Activated CD4-positive, alpha-beta T cell treated with anti-CD3 and anti-CD28 coated beads, Interleukin-2, amount 50 U/mL, for 24 hours (primary cell): ENCODE results near the gene ARID1B.
"Not testable (repeated sequence)": the region's sequence is repeated elsewhere in the genome, so short reads cannot be mapped to it uniquely, and the experiment has no call there.

Experiments
- DNase-seq, 2 donors: peaks; one replicate each; pipeline ENCODE4 v3.0.0-alpha.2; 2020; ENCODE audit warnings: low read depth in 1 of 2, low spot score in 1 of 2

The ARID1B gene

DNA sequence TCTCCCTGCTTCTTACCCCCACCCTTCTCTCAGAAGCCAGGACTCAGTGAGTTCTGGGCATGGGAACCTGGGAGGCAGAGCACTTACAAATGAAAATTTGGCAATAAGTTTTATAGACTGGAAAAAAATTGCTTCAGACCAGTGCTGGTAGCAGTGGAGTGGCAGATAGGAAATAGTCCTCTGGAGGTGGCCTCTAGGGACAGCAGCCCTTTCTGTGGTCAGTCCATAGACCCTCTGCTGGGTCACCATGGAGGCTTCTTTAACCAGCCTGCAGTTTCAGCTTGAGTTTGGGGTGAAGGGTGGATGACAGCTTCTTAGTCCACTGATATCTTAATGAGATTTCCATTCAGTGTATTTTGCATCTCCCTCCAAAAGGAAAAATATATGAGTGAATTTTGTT lies 179.1 kb downstream of the ARID1B start:
- no peak for DNase-seq

DNA sequence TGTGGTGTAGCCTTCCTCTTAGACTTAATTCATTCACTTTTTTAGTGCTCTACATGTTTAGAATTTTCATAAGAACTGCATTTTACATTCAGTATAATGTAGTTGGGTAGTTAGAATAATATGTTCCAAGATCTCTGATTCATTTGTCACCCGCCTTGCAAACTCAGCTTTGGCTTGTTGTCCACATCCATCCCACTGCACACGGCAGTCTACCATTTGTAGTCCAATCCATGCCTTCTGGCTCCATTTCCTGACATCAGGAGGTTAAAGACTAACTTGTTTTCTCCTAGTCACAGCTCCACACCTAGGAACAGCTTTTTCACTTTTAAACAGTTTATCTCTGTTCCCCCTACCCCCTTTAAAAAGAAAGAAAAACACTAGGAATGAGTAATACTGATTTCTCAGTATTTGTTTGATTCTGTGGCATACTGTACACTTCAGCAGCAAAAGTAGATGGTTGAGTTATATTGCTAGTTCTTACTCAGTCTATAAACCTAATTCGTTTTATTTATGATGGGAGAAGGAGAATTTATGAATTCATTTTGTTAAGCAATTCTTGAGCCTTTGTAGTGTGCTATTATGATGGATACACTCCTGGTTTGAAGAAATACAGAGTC lies 180.9 kb downstream of the ARID1B start:
- no peak for DNase-seq

DNA sequence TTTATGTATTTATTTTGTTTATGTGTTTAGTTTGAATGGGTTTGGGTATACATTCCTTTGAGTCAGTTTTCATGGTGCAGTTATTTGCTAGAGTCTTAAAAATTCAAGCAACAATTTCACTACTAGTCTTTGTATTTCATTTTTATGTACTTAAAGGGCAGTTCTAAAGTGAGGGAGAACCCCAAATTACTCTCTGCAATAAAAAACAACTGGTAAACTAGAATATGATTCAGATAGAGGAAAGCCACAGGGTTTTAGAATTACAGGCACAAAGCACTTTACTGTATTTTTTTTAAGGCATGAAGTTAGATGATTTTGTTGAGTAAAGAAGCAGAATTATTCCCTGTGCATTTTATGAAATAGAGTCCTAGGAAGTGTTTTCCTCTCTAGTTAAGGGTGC lies 183.3 kb downstream of the ARID1B start:
- DNase-seq: no peak

DNA sequence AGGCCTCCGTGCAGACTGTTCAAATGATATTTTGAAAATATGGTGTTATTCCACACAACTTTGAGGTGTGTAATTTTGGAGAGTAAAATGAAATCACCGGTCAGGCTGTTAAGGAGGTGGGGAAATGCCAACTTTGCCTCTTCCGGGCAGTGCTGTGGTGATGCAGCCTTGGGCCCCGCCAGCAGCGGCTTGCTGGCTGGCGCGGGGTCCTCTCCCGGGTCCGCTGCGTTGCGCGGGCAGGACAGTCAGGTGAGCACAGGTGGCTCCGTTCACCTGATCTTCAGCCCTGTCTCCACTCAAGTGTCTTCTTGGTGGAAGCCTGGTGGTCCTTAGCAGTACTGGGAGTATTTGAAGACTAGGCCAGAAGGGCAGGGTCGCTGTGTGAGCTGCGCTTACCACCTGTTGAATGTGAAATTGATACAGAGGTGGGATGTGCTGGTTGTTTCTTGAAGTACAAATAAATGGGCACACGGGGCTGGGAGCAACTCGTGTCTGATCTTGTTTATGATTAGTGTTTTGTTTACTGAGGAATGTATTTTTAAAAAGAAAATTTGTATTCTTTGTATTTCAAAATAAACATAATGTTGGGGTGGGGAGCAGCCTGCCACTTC lies 184.2 kb downstream of the ARID1B start:
- DNase-seq: no peak

DNA sequence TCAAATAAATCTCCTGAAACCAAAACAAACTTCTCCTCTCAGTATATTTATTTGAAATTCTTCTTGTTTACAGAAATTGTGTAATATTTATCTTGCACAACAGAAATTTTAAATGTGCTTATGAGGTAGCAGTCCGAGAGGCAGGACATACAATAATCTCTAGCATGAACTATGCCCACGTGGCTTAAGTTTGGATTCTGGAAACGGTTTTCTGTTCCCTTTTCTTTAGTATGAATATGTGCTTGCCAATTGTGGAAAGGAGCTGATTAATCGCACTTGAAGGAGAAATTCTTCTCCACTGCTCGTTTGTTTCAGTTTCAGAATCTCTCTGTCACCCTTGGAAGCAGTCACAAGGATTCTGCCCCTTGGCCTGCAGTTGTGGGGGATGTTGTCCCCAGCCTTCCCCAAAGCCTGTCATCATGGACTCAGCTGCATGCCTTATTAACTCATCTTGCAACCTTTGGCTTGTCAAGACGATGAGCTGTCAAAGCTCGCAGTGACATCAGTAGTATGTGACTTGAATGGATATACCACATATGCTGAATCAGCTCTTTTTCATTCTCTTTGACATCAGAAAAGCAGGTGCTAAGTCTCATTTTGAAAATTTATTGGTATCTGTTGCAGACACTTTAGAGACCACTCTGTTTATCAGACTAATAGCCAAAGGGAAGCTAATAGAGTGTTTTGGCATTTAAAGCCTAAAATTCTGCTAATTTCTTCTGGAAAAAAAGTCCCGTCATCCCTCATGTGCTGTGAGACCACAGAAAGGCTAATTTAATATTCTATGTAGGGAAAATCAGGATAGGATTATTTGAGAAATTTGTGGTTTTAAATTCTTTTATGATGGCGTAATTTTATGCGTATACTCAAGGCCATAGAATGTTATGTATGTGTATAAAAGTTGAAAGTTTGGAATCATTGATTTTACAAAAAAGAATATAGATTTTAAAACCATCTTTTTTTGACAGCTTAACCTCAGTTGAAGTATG lies 186.8 kb downstream of the ARID1B start:
- DNase-seq: peak in 1 of 2 donors; percentile 21

DNA sequence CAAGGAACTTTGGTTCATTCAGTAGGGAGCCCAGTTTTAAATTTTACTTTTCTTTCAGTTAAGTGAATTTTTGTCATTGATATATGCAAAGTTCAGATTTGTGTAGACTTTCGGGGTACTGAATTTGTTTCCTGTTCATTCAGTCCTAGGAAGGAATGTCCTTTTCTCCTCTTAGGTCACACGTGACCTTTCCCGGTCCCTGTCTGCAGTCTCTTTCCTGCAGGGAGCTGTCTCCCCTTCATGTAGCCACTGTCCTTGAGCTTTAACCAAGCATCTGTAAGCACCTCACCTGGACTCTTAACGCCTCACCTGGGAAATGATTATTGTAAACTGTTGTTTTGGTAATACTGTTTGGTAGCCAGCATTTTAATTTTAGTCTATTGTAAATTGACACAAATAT lies 190.7 kb downstream of the ARID1B start:
- no peak for DNase-seq

DNA sequence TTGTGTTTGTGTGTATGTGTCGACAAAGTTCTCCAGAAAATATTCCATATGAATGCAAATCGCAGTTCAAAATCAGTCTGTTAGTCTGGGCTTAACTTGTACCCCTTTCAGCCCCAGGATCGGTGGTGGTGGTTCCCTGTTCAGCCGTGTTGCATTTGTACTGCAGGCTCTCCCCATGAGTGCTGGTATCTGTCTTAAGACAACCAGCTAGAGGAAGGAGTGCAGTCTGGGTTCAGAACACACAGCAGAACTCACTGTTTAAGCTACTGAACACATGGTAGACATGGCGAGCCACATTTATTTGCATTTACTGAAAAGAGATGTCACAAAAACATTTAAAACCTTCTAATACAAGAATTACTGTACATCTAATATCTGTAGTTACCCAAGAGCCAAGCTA lies 192.1 kb downstream of the ARID1B start:
- DNase-seq: no peak

DNA sequence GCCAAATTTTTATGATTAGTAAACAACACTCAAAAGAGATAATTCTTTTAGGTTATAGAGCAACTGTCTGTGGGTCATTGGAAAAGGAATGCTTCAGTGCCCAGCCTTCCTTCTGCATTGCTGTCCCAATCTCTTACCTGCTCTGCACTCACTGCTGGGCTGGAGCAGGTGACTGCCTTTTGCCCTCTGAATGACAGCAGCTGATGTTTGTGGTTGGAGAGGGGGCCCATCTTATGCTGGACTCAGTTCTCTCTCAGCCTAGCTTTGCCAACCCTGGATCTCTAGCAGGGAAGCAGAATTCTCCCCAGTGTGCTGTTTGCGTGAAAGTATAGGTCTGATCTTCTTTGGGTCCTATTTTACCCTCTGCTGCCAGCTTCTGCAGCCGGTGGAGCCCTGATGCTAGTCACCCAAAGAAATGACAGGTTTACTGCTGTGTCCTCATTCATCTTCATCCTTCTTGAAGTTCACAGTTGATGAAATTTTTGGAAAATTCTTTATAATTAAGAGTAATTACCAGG lies 193.5 kb downstream of the ARID1B start:
- no peak for DNase-seq

DNA sequence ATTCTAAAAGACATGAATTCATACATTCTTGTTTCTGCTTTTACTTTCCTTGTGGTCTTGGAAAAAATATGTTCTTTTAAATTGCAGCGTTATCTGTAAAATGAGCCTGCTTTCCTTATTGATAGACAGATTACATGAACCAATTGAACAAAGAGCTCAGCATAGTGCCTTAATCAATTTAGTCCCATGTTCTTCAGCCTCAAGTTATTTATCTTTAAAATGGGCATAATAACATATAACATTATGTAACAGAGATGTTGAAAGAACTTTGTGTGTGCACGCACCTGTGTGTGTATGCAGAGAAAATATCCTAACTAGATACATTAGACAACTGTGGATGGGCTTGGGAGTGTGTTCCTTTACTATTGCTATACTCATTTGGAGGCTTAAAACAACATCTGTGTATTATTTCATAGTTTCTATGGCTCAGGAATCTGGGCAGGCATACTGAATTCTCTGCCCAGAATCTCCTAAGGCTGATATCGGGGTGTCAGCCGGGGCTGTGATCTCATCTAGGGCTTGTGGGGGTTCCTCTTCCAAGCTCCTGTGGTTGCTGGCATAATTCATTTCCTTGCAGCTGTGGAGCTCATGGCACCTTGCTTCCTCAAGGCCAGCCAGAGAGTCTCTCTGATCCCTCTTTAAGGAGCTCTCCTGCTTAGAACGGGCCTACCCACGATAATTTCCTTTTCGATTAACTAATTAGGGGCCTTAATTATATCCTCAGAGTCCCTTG lies 194.1 kb downstream of the ARID1B start:
- DNase-seq: no peak

DNA sequence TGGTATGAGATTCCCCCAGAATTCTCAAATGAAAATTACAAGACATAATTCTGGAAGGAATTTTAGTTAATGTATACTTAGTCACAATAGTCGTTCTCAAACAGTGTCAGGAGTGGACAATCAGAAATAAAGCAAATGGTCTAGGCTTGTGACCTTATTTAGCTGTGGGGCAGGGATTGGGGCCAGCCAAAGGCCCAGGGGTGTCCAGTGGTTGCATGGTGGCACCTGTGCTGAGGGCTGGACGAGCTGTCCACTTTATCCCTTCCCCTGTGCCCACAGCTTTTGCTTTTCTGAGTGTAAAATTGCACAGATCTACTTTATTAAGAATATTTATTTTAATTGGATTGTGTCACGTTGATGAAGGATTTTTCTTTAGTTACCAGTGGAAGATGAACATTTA lies 195.0 kb downstream of the ARID1B start:
- DNase-seq: no peak

DNA sequence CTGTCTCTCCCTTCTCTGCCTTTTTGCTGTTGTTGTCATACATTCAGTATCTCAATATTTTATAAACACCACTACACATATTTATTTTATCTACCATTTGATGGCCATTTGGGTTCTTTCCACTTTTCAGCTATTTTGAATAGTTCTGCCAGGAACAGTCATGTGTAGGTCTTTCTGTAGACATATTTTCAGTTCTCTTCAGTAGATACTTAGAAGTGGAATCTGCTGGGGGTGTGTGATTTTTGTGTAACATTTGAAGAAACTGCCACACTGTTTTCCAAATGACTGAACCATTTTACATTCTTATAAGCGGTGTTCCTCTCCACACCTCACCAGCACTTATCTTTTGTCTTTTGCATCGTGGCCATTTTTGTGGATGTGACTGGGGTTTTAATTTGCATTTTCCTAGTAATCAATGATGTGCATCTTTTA lies 197.7 kb downstream of the ARID1B start:
- DNase-seq: no peak

DNA sequence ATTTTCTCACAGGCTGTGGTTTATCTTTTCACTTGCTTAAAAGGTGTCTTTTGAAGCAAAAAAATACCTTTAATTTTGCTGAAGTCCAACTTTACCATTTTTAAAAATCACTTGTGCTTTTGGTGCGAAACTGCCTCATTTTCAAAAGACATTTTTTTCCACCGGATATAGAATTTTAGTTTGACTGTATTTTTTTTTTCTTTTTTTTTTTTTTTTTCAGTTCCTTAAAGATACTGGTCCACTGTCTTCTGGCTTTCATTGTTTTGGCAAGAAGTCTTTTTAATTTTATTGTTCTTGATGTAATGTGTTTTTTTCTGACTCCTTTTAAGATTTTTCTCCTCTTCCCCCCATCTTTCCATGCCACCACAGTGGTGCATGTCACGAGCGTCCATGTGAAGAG lies 198.2 kb downstream of the ARID1B start:
- no peak for DNase-seq

DNA sequence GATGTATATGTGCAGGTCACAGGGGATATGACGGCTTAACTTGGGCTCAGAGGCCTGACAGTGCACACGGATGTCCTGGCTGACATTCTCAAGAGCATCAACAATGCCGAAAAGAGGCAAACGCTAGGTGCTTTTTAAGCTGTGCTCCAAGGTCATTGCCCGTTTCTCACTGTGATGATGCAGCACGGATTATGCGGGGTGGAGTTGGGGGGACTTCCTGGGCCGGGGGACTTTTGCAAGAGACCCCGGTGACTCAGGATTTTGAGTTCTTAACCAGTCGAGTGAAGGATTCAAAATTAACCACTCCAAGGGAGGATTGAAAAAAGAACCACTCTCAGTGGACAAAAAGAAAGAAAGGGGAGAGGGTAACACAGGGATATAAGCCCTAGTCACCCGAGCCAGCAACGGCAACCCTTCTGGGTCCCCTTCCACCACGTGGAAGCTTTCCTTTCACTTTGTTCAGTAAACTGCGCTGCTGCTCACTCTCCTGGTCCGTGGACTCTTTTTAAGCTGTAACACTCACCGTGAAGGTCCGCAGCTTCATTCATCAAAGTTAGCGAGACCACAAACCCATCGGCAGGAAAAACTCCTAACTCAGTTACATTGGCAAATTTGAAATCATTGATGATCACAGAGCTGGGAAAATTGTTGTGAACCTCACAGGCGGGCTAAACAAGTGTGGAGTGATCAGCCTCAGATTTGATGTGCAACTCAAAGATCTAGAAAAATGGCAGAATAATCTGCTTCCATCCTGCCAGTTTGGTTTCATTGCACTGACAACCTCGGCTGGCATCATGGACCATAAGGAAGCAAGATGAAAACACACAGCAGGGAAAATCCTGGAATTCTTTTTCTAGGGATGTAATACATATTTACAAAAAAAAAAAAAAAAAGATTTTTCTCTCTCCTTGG lies 199.3 kb downstream of the ARID1B start:
- DNase-seq: no peak

DNA sequence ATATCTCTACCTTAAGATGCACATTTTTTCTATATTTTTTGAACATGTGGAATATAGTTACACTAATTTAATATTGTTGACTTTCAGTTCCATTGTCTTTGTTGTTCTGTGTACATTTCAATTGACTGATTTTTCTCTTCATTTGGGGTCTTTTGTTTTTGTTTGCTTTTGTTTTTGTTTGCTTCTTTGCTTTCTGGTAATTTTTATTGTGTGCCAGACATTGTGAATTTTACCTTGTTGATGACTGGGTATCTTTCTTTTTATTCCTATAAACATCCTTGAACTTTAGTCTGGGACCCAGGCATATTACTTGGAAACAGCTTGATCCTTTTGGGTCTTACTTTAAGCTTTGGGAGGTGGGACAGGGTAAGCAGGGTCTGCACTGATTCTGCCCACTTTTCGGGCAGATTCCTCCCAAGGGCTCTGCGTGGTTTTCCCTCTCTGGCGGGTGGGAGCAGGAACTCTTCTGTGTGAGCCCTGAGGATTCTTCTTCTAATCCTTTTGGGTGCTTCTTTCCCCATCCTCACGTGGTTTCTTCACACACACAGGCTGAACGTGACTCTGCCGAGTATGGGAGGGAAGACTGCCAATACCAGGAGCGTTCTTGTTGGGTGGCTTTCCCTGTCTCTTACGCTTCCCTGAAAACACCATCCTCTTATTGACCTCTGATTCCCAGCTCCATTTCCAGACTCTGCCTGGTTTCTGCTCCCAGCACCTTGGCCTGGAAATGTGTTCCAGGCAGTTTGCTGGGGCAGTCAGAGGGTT lies 200.5 kb downstream of the ARID1B start:
- DNase-seq: no peak

DNA sequence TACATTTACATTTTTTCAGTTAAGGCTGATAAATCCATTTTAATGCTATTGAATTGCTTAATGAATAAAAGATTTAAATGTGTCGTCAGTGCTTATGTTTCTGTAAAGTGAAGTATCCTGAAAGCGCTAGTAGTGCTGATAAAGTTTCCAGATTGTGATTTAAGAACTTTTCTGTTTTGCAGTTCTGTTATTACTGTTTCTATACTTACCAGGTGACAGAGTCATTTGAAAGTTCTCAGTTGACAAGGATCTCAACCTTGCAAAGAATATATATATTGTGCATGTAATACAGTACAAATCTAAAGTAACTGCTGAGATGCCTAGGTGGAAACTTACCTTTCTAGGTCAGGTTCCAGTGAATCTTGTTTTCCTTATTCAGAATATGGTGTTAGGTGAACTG lies 201.8 kb downstream of the ARID1B start:
- no peak for DNase-seq

DNA sequence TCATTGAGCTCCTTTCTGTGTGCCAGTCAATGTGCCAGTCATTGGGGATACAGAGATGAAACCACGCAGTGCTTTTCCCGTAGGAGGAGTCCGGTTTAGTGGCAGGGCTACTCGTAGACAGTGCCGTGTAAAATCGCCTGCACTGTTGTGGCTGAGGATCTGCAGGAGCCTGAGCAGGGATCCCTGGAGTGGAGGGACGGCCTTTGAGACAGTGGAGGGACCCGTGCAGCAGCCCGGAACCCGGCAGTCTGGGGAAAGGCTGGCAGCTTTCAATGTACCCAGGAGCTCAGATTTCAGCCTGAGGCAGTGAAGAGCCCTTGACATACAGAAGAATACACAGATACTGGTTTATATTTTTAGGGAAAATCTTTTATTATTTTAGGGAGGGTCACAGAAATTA lies 203.3 kb downstream of the ARID1B start:
- DNase-seq: no peak

DNA sequence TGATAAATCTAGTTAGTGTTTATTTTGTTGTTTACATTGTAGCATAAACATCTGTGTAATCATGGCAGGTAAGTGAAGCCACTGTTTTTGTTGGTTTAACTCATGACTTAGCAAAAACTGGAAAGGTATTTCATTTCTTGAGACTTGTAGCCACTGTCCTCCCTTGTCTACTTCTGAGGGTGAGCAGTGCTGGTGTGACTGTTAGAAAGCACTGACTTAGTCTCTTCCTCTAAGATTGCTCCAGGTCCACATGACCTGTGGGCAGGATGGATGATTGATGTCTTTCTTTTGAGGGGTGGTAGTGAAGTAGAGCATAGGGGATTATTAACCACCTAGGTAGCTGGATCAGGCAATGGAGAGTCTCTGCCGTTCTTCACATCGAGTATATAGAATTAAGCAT lies 203.8 kb downstream of the ARID1B start:
- DNase-seq: no peak

DNA sequence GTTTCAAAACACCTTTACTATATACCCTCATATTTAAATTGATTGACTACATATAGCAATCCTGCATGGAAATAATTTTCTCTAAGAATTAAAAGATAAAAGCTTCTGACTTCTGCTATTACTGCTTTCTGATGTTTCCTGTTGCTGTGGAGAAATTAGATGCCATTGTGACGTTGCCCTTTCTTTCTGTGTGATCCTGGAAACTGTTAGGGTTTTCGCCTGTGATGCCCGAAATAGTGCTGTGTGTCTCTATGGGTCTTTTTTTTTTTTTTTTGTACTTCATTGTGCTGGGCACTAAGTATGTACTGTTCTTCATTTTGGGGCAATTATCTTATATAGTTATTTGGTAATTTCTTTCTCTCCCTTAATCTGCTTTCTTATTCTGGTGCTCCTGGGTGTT lies 205.0 kb downstream of the ARID1B start:
- DNase-seq: no peak

DNA sequence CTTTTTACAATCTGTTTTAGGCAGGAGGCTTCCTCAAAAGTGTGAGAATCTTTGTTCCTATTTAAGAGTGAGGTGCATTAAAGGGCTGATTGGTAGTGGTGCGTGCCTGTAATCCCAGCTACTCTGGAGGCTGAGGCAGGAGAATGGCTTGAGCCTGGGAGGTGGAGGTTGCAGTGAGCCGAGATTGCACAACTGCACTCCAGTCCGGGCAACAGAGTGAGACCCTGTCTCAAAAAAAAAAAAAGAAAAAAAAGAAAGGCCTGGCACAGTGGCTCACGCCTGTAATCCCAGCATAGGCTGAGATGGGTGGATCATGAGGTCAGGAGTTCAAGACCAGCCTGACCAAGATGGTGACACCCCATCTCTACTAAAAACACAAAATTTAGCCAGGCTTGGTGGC lies 205.7 kb downstream of the ARID1B start:
- DNase-seq: not testable (repeated sequence)
